Astrocyte (in vitro differentiated cells and primary cell): ENCODE data around the gene SELE. TPM values are rescaled to one million over a fixed set of nuclear protein-coding genes. Genes with fewer than 3 reads are reported as not detected.

Experiments used
- DNase-seq: peaks from one replicate; pipeline ENCODE4 v3.0.0-alpha.2; 2010; ENCODE audit warnings: low read depth
- FAIRE-seq: peaks from 2 replicates; lab custom pipeline; 2011; peaks lifted over from hg19 to GRCh38; lab: Jason Lieb, UNC
- H2AFZ ChIP-seq: 2 replicates; pipeline ENCODE4 v1.6.0; 2012; ENCODE audit warnings: low read depth, low read length, inconsistent platforms
- H3K27ac ChIP-seq: 2 replicates; pipeline ENCODE4 v1.5.1; 2011; ENCODE audit warnings: low read depth, low read length, inconsistent platforms
- H3K27me3 ChIP-seq: 2 replicates; pipeline ENCODE4 v1.6.0; 2011; ENCODE audit warnings: low read length, inconsistent platforms; ENCODE audit not compliant: insufficient read depth
- H3K36me3 ChIP-seq: 2 replicates; pipeline ENCODE4 v1.5.1; 2011; ENCODE audit warnings: low read length, inconsistent platforms; ENCODE audit not compliant: insufficient read depth
- H3K4me1 ChIP-seq: 2 replicates; pipeline ENCODE4 v1.5.1; 2011; ENCODE audit warnings: low read length, inconsistent platforms; ENCODE audit not compliant: insufficient read depth
- H3K4me2 ChIP-seq: 2 replicates; pipeline ENCODE4 v1.6.0; 2012; ENCODE audit warnings: low read length, inconsistent platforms
- H3K4me3 ChIP-seq: 2 replicates; pipeline ENCODE4 v1.5.1; 2011; ENCODE audit warnings: low read depth, mild to moderate bottlenecking, low read length, inconsistent platforms; ENCODE audit not compliant: insufficient read depth
- H3K79me2 ChIP-seq: 2 replicates; pipeline ENCODE4 v1.6.0; 2012; ENCODE audit warnings: mild to moderate bottlenecking, low read length, inconsistent platforms; ENCODE audit not compliant: insufficient read depth
- H3K9ac ChIP-seq: 2 replicates; pipeline ENCODE4 v1.6.0; 2012; ENCODE audit warnings: mild to moderate bottlenecking, low read length, inconsistent platforms
- H3K9me3 ChIP-seq: 2 replicates; pipeline ENCODE4 v1.5.1; 2012; ENCODE audit warnings: low read depth, mild to moderate bottlenecking, low read length, inconsistent platforms; ENCODE audit not compliant: insufficient read depth
- H4K20me1 ChIP-seq: 2 replicates; pipeline ENCODE4 v1.6.0; 2012; ENCODE audit warnings: low read length, inconsistent platforms; ENCODE audit not compliant: insufficient read depth
- H3K27ac Mint-ChIP-seq: one replicate; pipeline ENCODE4 v1.8.0; 2021; ENCODE audit warnings: mild to moderate bottlenecking, mixed read lengths; ENCODE audit not compliant: unreplicated experiment
- H3K27me3 Mint-ChIP-seq: one replicate; pipeline ENCODE4 v1.8.0; 2021; ENCODE audit warnings: low read depth, mixed read lengths; ENCODE audit not compliant: unreplicated experiment
- H3K36me3 Mint-ChIP-seq: one replicate; pipeline ENCODE4 v1.8.0; 2021; ENCODE audit warnings: low read depth, mixed read lengths; ENCODE audit not compliant: unreplicated experiment
- H3K4me1 Mint-ChIP-seq: one replicate; pipeline ENCODE4 v1.8.0; 2021; ENCODE audit warnings: low read depth, mixed read lengths; ENCODE audit not compliant: unreplicated experiment
- H3K4me3 Mint-ChIP-seq: one replicate; pipeline ENCODE4 v1.8.0; 2021; ENCODE audit warnings: mild to moderate bottlenecking, moderate library complexity, mixed read lengths; ENCODE audit not compliant: unreplicated experiment
- H3K9me3 Mint-ChIP-seq: one replicate; pipeline ENCODE4 v1.8.0; 2021; ENCODE audit warnings: mild to moderate bottlenecking, mixed read lengths; ENCODE audit not compliant: unreplicated experiment
- CTCF ChIP-seq: IDR thresholded peaks from 2 replicates; pipeline ENCODE4 v1.5.1; 2011; ENCODE audit warnings: low read depth, mild to moderate bottlenecking, inconsistent platforms, low read length, moderate library complexity; ENCODE audit not compliant: insufficient read depth
- EZH2 ChIP-seq: IDR thresholded peaks from 2 replicates; pipeline ENCODE4 v1.6.1; 2012; ENCODE audit warnings: mild to moderate bottlenecking, low read length, inconsistent platforms; ENCODE audit not compliant: insufficient read depth
- total RNA-seq: library from RNA; stranded (reverse); gene quantifications from 2 replicates; pipeline ENCODE4 v1.2.1, GENCODE V29; 2021

Gene SELE
- total RNA-seq, 1 donor from 2014 or later: not detected

DNA sequence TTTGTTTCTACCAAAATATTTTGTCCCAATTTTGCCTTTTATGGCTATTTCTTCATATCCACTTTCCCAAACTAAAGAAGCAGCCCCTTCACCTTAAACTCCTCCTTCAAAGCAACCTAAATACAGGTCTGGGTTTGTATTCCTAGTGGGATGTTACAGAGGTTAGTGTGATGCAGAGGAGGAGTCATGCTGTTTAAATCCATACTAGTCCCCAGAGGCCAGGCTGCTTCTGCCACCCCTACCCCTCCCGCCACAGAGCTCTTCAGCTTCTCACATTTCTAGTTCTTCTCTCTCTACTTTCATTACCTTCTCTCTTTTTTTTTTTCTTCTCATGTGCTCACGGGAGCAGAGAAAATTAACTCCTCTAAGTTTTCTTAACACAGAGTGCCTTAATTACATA, 51.8 kb downstream of the SELE start:
- Histone ChIP-seq H3K79me2 (no peaks in the 10 kb centered on the region), H3K9me3 (no peaks in the 10 kb centered on the region), H4K20me1 (no peaks in the 10 kb centered on the region), H3K36me3 (no peaks in the 10 kb centered on the region), H3K4me2 (no peak overlapping the region), H3K4me3 (no peak overlapping the region), H3K4me1 (no peaks in the 10 kb centered on the region), H3K27ac (no peak overlapping the region), H3K27me3 (no peaks in the 10 kb centered on the region), H3K9ac (no peak overlapping the region), H2AFZ (no peak overlapping the region)
- no peak overlapping the region for H3K4me3 Mint-ChIP-seq
- H3K27ac Mint-ChIP-seq: no peak overlapping the region
- no peak for TF ChIP-seq EZH2
- TF ChIP-seq CTCF: no peak
- FAIRE-seq (no peak), DNase-seq (no peak)
- no peaks in the 10 kb centered on the region for H3K4me1 Mint-ChIP-seq
- no peaks in the 10 kb centered on the region for H3K9me3 Mint-ChIP-seq
- H3K27me3 Mint-ChIP-seq: peaks cover 22% of the 10 kb centered on the region
- no peaks in the 10 kb centered on the region for H3K36me3 Mint-ChIP-seq

DNA sequence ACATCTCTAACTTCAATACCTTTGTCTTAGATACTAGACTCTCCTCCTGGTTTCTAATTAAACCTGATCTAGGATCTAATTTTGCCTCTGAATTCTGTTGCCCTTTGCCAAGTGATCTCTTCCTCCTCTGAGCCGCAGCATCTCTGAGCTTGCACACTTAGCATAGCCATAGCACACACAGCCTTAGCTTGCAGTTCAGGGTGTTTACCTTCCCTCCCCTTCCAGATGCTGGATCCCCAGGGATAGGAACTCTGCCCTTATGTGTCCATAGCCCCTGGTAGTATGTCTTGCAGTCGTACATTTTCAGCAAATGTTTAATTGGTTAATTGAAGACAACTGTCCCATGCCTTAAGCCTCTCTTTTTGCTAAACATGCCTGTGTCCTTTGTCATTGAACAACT, 52.7 kb downstream of the SELE start:
- no peaks in the 10 kb centered on the region for H3K36me3 ChIP-seq
- Mint-ChIP-seq H3K36me3 (no peaks in the 10 kb centered on the region), H3K4me3 (no peak overlapping the region), H3K9me3 (no peaks in the 10 kb centered on the region), H3K27me3 (peaks cover 22% of the 10 kb centered on the region), H3K4me1 (peaks cover 1% of the 10 kb centered on the region), H3K27ac (no peak overlapping the region)
- no peaks in the 10 kb centered on the region for H3K27me3 ChIP-seq
- H3K27ac ChIP-seq: no peak overlapping the region
- FAIRE-seq (no peak), DNase-seq (no peak)
- H3K9me3 ChIP-seq: no peaks in the 10 kb centered on the region
- TF ChIP-seq CTCF (no peak), EZH2 (no peak)
- H3K4me1 ChIP-seq: peaks cover 3% of the 10 kb centered on the region
- H3K4me3 ChIP-seq: no peak overlapping the region
- H3K79me2 ChIP-seq: no peaks in the 10 kb centered on the region
- no peak overlapping the region for H3K4me2 ChIP-seq
- H2AFZ ChIP-seq: no peak overlapping the region
- H4K20me1 ChIP-seq: no peaks in the 10 kb centered on the region
- H3K9ac ChIP-seq: no peak overlapping the region

DNA sequence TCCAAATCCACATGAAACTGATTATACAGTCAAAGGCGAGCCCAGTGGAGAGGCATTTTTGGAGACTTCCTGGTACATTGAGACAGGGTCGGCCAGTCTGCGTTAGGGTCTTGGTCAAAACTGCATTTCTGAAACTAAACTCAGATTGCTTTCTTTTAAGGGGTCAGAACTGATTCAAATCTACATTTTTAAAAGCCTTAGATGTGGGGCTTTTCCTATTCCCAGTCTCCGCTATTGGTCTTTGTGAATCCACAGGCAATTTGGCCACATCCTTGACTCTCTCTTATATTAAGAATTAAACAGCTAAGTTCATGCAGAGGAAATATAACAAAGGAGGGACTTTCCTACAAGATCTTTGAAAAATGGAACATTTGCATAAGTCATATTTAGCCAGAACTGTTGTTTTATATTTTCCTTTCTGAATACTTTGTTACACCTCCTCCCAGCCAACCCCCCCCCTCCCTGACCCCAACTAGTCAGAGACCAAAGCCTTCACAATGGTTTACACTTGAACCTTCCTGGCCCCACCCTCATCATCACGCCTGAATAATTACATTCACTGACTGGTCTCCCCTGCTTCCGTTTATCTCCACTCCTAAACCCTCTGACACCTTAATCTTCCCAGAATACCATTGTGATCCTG, 53.4 kb downstream of the SELE start:
- H3K4me3 Mint-ChIP-seq: no peak overlapping the region
- no peak overlapping the region for H3K27ac Mint-ChIP-seq
- no peak overlapping the region for H2AFZ ChIP-seq
- no peaks in the 10 kb centered on the region for H3K9me3 Mint-ChIP-seq
- peaks cover 22% of the 10 kb centered on the region for H3K27me3 Mint-ChIP-seq
- H3K4me2 ChIP-seq: no peak overlapping the region
- H3K27ac ChIP-seq: no peak overlapping the region
- no peaks in the 10 kb centered on the region for H3K36me3 Mint-ChIP-seq
- FAIRE-seq (no peak), DNase-seq (no peak)
- no peak overlapping the region for H3K4me3 ChIP-seq
- peaks cover 5% of the 10 kb centered on the region for H3K4me1 ChIP-seq
- no peaks in the 10 kb centered on the region for H4K20me1 ChIP-seq
- no peaks in the 10 kb centered on the region for H3K36me3 ChIP-seq
- H3K9ac ChIP-seq: no peak overlapping the region
- peaks cover 5% of the 10 kb centered on the region for H3K4me1 Mint-ChIP-seq
- TF ChIP-seq EZH2 (no peak), CTCF (no peak)
- no peaks in the 10 kb centered on the region for H3K27me3 ChIP-seq
- no peaks in the 10 kb centered on the region for H3K79me2 ChIP-seq
- no peaks in the 10 kb centered on the region for H3K9me3 ChIP-seq
